Measurements from ENCODE around the gene TREM2. TPM values are rescaled to one million over a fixed set of nuclear protein-coding genes. Genes with fewer than 3 reads are reported as not detected.

The TREM2 gene
- total and polyA plus RNA-seq, 2 of the 13 experiments (the other 11 are each of a cell fraction or from before 2014, with no cell fraction given) = 0.11 TPM; not detected in 1

DNA sequence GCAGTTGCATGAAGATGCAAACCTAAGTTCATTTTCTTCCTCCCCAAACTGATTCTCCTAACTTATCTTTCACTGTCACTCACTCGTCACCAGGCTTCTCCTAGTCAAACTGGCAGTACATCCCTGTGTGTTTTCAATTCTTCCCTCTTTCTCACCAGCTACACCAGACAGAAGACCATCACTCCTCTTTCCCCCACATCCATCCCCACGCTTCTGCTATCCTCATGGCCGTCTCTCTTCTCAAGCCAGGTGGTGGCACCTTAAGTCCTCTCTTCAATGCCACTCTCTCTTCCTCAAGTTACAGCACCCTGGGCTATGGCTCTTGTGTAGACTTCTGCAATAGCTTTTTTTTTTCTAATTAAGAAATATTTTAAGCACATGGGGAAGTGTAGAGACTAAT is 14.4 kb upstream of the TREM2 start:
- Histone ChIP-seq H3K4me1 (ENCODE audit: insufficient read depth, low read length) (peaks cover 11% of the 10 kb centered on the region), H3K27me3 (ENCODE audit: control insufficient read depth in 1 of 2, insufficient read depth in 2 of 2, low read length in 2 of 2) (no peaks in the 10 kb centered on the region; a peak in 1 of 5 replicates), H3K9me3 (ENCODE audit: low read length) (no peaks in the 10 kb centered on the region), H2AFZ (ENCODE audit: low read length) (no peak overlapping the region), H3K9ac (ENCODE audit: insufficient read depth, low read depth, low read length) (no peak overlapping the region), H3K4me3 (replicated peaks in 1 of 3; ENCODE audit: insufficient read depth in 1 of 3, low read depth in 2 of 3, low read length in 3 of 3) (no peak overlapping the region), H3K27ac (ENCODE audit: extremely low read length, insufficient read depth, low read length) (no peak overlapping the region), H3K36me3 (replicated peaks in 1 of 2; ENCODE audit: control insufficient read depth in 1 of 2, insufficient read depth in 2 of 2, low read length in 2 of 2) (no peaks in the 10 kb centered on the region), H3K79me2 (ENCODE audit: insufficient read depth, low read length) (no peaks in the 10 kb centered on the region), H4K20me1 (ENCODE audit: insufficient read depth, low read length) (no peaks in the 10 kb centered on the region), H3K4me2 (ENCODE audit: low read depth, low read length) (no peak overlapping the region)
- CTCF ChIA-PET (ENCODE audit: low intra/inter-chr PET ratio, low total read pairs) = no interaction called here
- POLR2A ChIA-PET = no interaction called here
- ATAC-seq (no peak), DNase-seq (ENCODE audit: low spot score) (no peak), FAIRE-seq (no peak)
- TF ChIP-seq YEATS2 (CRISPR knock-in tag; IDR thresholded peaks at IDR 0.05; ENCODE audit: borderline replicate concordance) = no peak
- TF ChIP-seq NCOA5 (CRISPR knock-in tag; IDR thresholded peaks at IDR 0.05) = no peak
- TF ChIP-seq ZBTB25 (CRISPR knock-in tag; IDR thresholded peaks at IDR 0.05) = no peak
- no peak for TF ChIP-seq U2AF2 (IDR thresholded peaks at IDR 0.05; ENCODE audit: low read depth, low read length)
- TF ChIP-seq ZNF3 (CRISPR knock-in tag; IDR thresholded peaks at IDR 0.05) = no peak
- no peak for TF ChIP-seq RXRB (CRISPR knock-in tag; IDR thresholded peaks at IDR 0.05; ENCODE audit: borderline replicate concordance)
- no peak for TF ChIP-seq BRCA1 (CRISPR knock-in tag; IDR thresholded peaks at IDR 0.05)
- TF ChIP-seq PCBP2 (optimal IDR thresholded peaks at IDR 0.05; ENCODE audit: low read depth, low read length, poor library complexity, severe bottlenecking) = no peak
- TF ChIP-seq ZBTB33 (CRISPR knock-in tag; IDR thresholded peaks at IDR 0.05) = no peak
- no peak for TF ChIP-seq ZNF782 (CRISPR knock-in tag; IDR thresholded peaks at IDR 0.05; ENCODE audit: borderline replicate concordance)
- TF ChIP-seq ZNF713 (CRISPR knock-in tag; IDR thresholded peaks at IDR 0.05) = no peak
- no peak for TF ChIP-seq ZNF180 (CRISPR knock-in tag; IDR thresholded peaks at IDR 0.05; ENCODE audit: borderline replicate concordance, low read depth)
- TF ChIP-seq ZNF776 (CRISPR knock-in tag; IDR thresholded peaks at IDR 0.05) = no peak
- TF ChIP-seq TSC22D2 (CRISPR knock-in tag; IDR thresholded peaks at IDR 0.05; ENCODE audit: borderline replicate concordance) = no peak
- TF ChIP-seq ZNF121 (CRISPR knock-in tag; IDR thresholded peaks at IDR 0.05) = no peak
- no peak for TF ChIP-seq SMARCC2 (IDR thresholded peaks at IDR 0.05)
- TF ChIP-seq FOXJ3 (CRISPR knock-in tag; IDR thresholded peaks at IDR 0.05; ENCODE audit: borderline replicate concordance) = no peak
- WGBS (ENCODE audit: low lambda C conversion rate) = 1% methylated on average over 3 of the region's 3 CpGs
- intact Hi-C loops (cut with micrococcal nuclease; ENCODE audit: unreplicated experiment) (no loop called here), in situ Hi-C loops (cut with HindIII; ENCODE audit: extremely low pct_ligation_motif_present, low pct_unique_long_range_greater_than_20kb) (no loop called here)
- BruUV-seq (replicated peaks) = no TSS peak
